Measurements from ENCODE around the gene MGAT4A.

Gene MGAT4A

DNA sequence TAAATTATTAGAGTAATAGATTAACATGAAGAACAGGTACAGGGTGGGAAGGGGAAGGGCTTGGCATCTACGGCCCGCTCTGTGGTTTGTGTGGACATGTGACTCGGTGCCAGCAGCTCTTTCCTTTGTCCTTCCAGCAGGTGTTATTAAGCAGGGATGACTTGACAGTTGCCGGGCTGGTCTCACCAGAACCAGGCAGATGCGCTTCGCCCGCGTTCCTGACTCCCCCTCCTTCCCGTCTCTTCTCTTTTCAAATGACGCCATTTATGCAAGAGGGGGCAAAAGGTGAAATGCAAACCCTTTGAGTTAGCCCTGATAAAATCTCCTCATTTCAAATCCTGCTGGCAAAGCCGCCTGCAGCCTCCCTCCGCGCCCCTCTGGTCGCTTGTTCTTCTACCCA lies 38.9 kb upstream of the MGAT4A start:
- H3K9me3 ChIP-seq (ENCODE audit: insufficient read depth, low read depth, low read length), result peaks cover 2% of the 10 kb centered on the region
- no peaks in the 10 kb centered on the region for H3K79me2 ChIP-seq (ENCODE audit: control insufficient read depth, insufficient read depth, low read length, poor library complexity)
- no peak overlapping the region for H2BK120ac ChIP-seq (ENCODE audit: insufficient read depth, low read length, poor library complexity)
- no peak overlapping the region for H3K4me3 ChIP-seq (ENCODE audit: low read depth, low read length)
- no peak overlapping the region for H3K4me2 ChIP-seq (ENCODE audit: low read length)
- H3K27me3 ChIP-seq (ENCODE audit: insufficient read depth, low read length), result no peaks in the 10 kb centered on the region
- no peak overlapping the region for H2AK5ac ChIP-seq (ENCODE audit: low read length)
- H2BK5ac ChIP-seq (ENCODE audit: low read depth, low read length, poor library complexity), result no peak overlapping the region
- H3K79me1 ChIP-seq (ENCODE audit: low read length), result peaks cover 2% of the 10 kb centered on the region
- no peak overlapping the region for H4K91ac ChIP-seq (ENCODE audit: low read depth, low read length)
- H4K12ac ChIP-seq (ENCODE audit: low read depth, low read length), result no peak overlapping the region
- H3K4me1 ChIP-seq (ENCODE audit: control insufficient read depth in 1 of 2, insufficient read depth in 2 of 2, low read length in 2 of 2), result peaks cover 8 to 14% of the 10 kb centered on the region in 2 experiments
- WGBS (ENCODE audit: extremely low coverage, insufficient coverage, insufficient read length), result no CpG with 5 or more reads among the region's 14 CpGs
- H4K8ac ChIP-seq (ENCODE audit: low read depth, low read length), result no peak overlapping the region
- H3K27ac ChIP-seq (ENCODE audit: low read depth, low read length), result no peak overlapping the region
- H3K9ac ChIP-seq (ENCODE audit: low read length), result no peak overlapping the region
- no peak overlapping the region for H2AFZ ChIP-seq (ENCODE audit: insufficient read depth, low read length, poor library complexity)
- no peak overlapping the region for H3K18ac ChIP-seq (ENCODE audit: low read length)
- H3K14ac ChIP-seq (ENCODE audit: low read length), result no peak overlapping the region
- no peak overlapping the region for H3K4ac ChIP-seq (ENCODE audit: low read depth, low read length)
- H2BK12ac ChIP-seq (ENCODE audit: low read length), result no peak overlapping the region
- no peaks in the 10 kb centered on the region for H3K36me3 ChIP-seq (ENCODE audit: control insufficient read depth in 1 of 2, insufficient read depth in 2 of 2, low read length in 2 of 2)
- no peak overlapping the region for H3K23ac ChIP-seq (ENCODE audit: low read length)
- DNase-seq, result peak; percentile 80 to 87

- no peak for DNase-seq
- Histone ChIP-seq H3K36me3 (ENCODE audit: control insufficient read depth in 1 of 2, insufficient read depth in 2 of 2, low read length in 2 of 2) (no peaks in the 10 kb centered on the region), H3K23ac (ENCODE audit: low read length) (no peak overlapping the region), H4K12ac (ENCODE audit: low read depth, low read length) (no peak overlapping the region), H3K4me2 (ENCODE audit: low read length) (no peak overlapping the region), H3K4me1 (ENCODE audit: control insufficient read depth in 1 of 2, insufficient read depth in 2 of 2, low read length in 2 of 2) (peaks cover 8 to 14% of the 10 kb centered on the region in 2 experiments), H2BK12ac (ENCODE audit: low read length) (no peak overlapping the region), H3K4me3 (ENCODE audit: low read depth, low read length) (no peak overlapping the region), H2AFZ (ENCODE audit: insufficient read depth, low read length, poor library complexity) (no peak overlapping the region), H3K14ac (ENCODE audit: low read length) (no peak overlapping the region), H3K4ac (ENCODE audit: low read depth, low read length) (no peak overlapping the region), H3K18ac (ENCODE audit: low read length) (no peak overlapping the region), H3K79me1 (ENCODE audit: low read length) (peaks cover 2% of the 10 kb centered on the region), H4K8ac (ENCODE audit: low read depth, low read length) (no peak overlapping the region), H3K9ac (ENCODE audit: low read length) (no peak overlapping the region), H3K27ac (ENCODE audit: low read depth, low read length) (no peak overlapping the region), H4K91ac (ENCODE audit: low read depth, low read length) (peak overlapping the region; percentile 33), H2AK5ac (ENCODE audit: low read length) (no peak overlapping the region), H3K27me3 (ENCODE audit: insufficient read depth, low read length) (no peaks in the 10 kb centered on the region), H2BK5ac (ENCODE audit: low read depth, low read length, poor library complexity) (no peak overlapping the region), H3K9me3 (ENCODE audit: insufficient read depth, low read depth, low read length) (peaks cover 2% of the 10 kb centered on the region), H2BK120ac (ENCODE audit: insufficient read depth, low read length, poor library complexity) (no peak overlapping the region), H3K79me2 (ENCODE audit: control insufficient read depth, insufficient read depth, low read length, poor library complexity) (no peaks in the 10 kb centered on the region)
- WGBS (ENCODE audit: extremely low coverage, insufficient coverage, insufficient read length), result no CpG with 5 or more reads among the region's 6 CpGs
Measured at GRCh38 chr2:98769114-98769476, 38.2 kb upstream of the MGAT4A start.

DNA sequence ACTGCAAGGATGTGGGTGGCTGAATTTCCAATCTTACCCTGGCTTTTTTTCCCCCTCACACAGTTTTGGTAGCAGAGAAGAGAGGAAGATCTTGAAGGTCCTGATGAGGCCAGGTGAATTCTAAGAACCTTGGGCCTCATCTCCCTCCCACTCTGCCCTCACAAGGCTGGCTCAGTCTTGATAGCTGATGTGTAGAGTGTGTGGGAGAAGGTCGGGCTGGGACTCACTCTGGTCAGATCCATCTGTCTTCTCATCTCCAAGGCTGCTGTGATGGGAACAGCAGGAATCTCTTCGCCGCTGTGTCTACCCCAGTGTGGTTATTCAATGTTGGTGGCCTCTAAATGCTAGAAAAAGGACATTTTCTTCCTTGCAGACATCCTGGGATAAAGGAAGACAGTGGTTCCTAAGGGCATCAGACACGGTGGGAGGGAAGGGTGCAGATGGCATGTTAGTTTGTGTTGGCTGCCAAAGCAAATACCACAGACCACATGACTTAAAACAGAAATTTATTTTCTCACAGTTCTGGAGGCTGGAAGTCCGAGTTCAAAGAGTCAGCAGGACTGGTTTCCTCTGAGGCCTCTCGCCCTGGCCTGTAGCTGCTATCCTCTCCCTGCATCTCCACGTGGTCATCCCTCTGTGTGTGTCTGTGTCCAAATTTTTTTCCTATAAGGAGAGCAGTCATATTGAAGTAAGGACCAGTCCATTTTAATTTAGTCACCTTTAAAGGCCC lies 37.6 kb upstream of the MGAT4A start:
- Histone ChIP-seq H3K79me2 (ENCODE audit: control insufficient read depth, insufficient read depth, low read length, poor library complexity) (no peaks in the 10 kb centered on the region), H3K14ac (ENCODE audit: low read length) (no peak overlapping the region), H3K9ac (ENCODE audit: low read length) (no peak overlapping the region)

DNA sequence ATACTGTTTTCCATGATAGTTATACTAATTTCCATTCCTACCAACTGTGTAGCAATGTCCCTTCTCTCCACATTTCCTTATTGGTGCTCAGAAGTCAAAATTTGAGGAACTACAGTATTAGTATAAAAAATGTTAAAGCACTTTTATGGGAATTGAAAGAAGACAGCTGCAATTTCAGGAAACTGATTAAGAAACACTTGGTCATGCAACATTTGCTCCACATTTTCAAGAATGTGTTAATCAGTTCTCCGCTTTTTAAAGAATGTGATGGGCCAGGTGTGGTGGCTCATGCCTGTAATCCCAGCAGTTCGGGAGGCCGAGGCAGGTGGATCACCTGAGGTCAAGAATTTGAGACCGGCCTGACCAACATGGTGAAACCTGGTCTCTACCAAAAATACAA lies 33.6 kb upstream of the MGAT4A start:
- no peak overlapping the region for H4K8ac ChIP-seq (ENCODE audit: low read depth, low read length)
- no peaks in the 10 kb centered on the region for H3K79me2 ChIP-seq (ENCODE audit: control insufficient read depth, insufficient read depth, low read length, poor library complexity)
- no CpG with 5 or more reads among the region's 4 CpGs for WGBS (ENCODE audit: extremely low coverage, insufficient coverage, insufficient read length)

More for the DNA sequence above, 37.6 kb upstream of the MGAT4A start:
- Histone ChIP-seq H2AK5ac (ENCODE audit: low read length) (peak overlapping the region; percentile 26), H2BK5ac (ENCODE audit: low read depth, low read length, poor library complexity) (no peak overlapping the region), H4K12ac (ENCODE audit: low read depth, low read length) (no peak overlapping the region), H2BK12ac (ENCODE audit: low read length) (no peak overlapping the region), H2BK120ac (ENCODE audit: insufficient read depth, low read length, poor library complexity) (no peak overlapping the region), H3K27ac (ENCODE audit: low read depth, low read length) (no peak overlapping the region), H3K79me1 (ENCODE audit: low read length) (peaks cover 2% of the 10 kb centered on the region), H3K4ac (ENCODE audit: low read depth, low read length) (no peak overlapping the region), H3K9me3 (ENCODE audit: insufficient read depth, low read depth, low read length) (no peaks in the 10 kb centered on the region), H3K36me3 (ENCODE audit: control insufficient read depth in 1 of 2, insufficient read depth in 2 of 2, low read length in 2 of 2) (no peaks in the 10 kb centered on the region), H4K91ac (ENCODE audit: low read depth, low read length) (peak overlapping the region; percentile 33), H2AFZ (ENCODE audit: insufficient read depth, low read length, poor library complexity) (no peak overlapping the region), H3K18ac (ENCODE audit: low read length) (no peak overlapping the region), H3K4me2 (ENCODE audit: low read length) (no peak overlapping the region), H3K4me1 (ENCODE audit: control insufficient read depth in 1 of 2, insufficient read depth in 2 of 2, low read length in 2 of 2) (peaks cover 8 to 14% of the 10 kb centered on the region in 2 experiments), H3K27me3 (ENCODE audit: insufficient read depth, low read length) (no peaks in the 10 kb centered on the region), H3K4me3 (ENCODE audit: low read depth, low read length) (no peak overlapping the region), H4K8ac (ENCODE audit: low read depth, low read length) (no peak overlapping the region), H3K23ac (ENCODE audit: low read length) (no peak overlapping the region)
- no CpG with 5 or more reads among the region's 7 CpGs for WGBS (ENCODE audit: extremely low coverage, insufficient coverage, insufficient read length)
- DNase-seq, result peak in 1 of 2 donors; percentile 39

More for the DNA sequence above, 33.6 kb upstream of the MGAT4A start:
- no peak overlapping the region for H3K23ac ChIP-seq (ENCODE audit: low read length)
- no peaks in the 10 kb centered on the region for H3K9me3 ChIP-seq (ENCODE audit: insufficient read depth, low read depth, low read length)
- no peak overlapping the region for H3K4me2 ChIP-seq (ENCODE audit: low read length)
- no peak overlapping the region for H2AK5ac ChIP-seq (ENCODE audit: low read length)
- peak; percentile 86 to 94 for DNase-seq
- no peak overlapping the region for H3K18ac ChIP-seq (ENCODE audit: low read length)
- no peaks in the 10 kb centered on the region for H3K36me3 ChIP-seq (ENCODE audit: control insufficient read depth in 1 of 2, insufficient read depth in 2 of 2, low read length in 2 of 2)
- H4K91ac ChIP-seq (ENCODE audit: low read depth, low read length), result no peak overlapping the region
- no peaks in the 10 kb centered on the region for H3K27me3 ChIP-seq (ENCODE audit: insufficient read depth, low read length)
- no peak overlapping the region for H2BK120ac ChIP-seq (ENCODE audit: insufficient read depth, low read length, poor library complexity)
- H4K12ac ChIP-seq (ENCODE audit: low read depth, low read length), result no peak overlapping the region
- no peak overlapping the region for H3K4ac ChIP-seq (ENCODE audit: low read depth, low read length)
- H3K79me1 ChIP-seq (ENCODE audit: low read length), result peaks cover 2% of the 10 kb centered on the region
- H3K4me3 ChIP-seq (ENCODE audit: low read depth, low read length), result no peak overlapping the region
- no peak overlapping the region for H3K14ac ChIP-seq (ENCODE audit: low read length)
- no peak overlapping the region for H2BK5ac ChIP-seq (ENCODE audit: low read depth, low read length, poor library complexity)
- no peak overlapping the region for H2AFZ ChIP-seq (ENCODE audit: insufficient read depth, low read length, poor library complexity)
- H2BK12ac ChIP-seq (ENCODE audit: low read length), result no peak overlapping the region
- H3K4me1 ChIP-seq (ENCODE audit: control insufficient read depth in 1 of 2, insufficient read depth in 2 of 2, low read length in 2 of 2), result peaks cover 4 to 5% of the 10 kb centered on the region in 2 experiments
- H3K9ac ChIP-seq (ENCODE audit: low read length), result no peak overlapping the region
- H3K27ac ChIP-seq (ENCODE audit: low read depth, low read length), result no peak overlapping the region

Measured in trophoblast cell (in vitro differentiated cells and primary cell).